RWPE2 (cell line): ENCODE results near the gene IER5.

Experiments used
- ATAC-seq: fragments of 200-7000 bp; cut with Tn5 transposase; 3 replicates; pipeline ENCODE4 v1.9.1; 2021; ENCODE audit warnings: low read depth
- DNase-seq: peaks from one replicate; pipeline ENCODE4 v3.0.0-alpha.2; 2020; ENCODE audit warnings: low spot score
- H3K27ac ChIP-seq: fragments of 450-650 bp; 2 replicates; pipeline ENCODE4 v1.5.1; 2017; ENCODE audit warnings: mild to moderate bottlenecking; ENCODE audit not compliant: poor library complexity, severe bottlenecking
- H3K27me3 ChIP-seq: fragments of 250-450 bp; sonication (Bioruptor Pico); 2 replicates; pipeline ENCODE4 v1.5.1; 2021; ENCODE audit warnings: mild to moderate bottlenecking, moderate library complexity; ENCODE audit not compliant: insufficient read depth, poor library complexity, severe bottlenecking
- H3K36me3 ChIP-seq: fragments of 250-450 bp; sonication (Bioruptor Pico); 2 replicates; pipeline ENCODE4 v1.5.1; 2020; ENCODE audit warnings: low read depth, mild to moderate bottlenecking, moderate library complexity
- H3K4me1 ChIP-seq: fragments of 250-450 bp; sonication (Bioruptor Pico); 2 replicates; pipeline ENCODE4 v1.5.1; 2021; ENCODE audit warnings: mild to moderate bottlenecking, moderate library complexity; ENCODE audit not compliant: insufficient read depth, poor library complexity, severe bottlenecking
- H3K4me3 ChIP-seq: fragments of 250-450 bp; sonication (Bioruptor Pico); 2 replicates; pipeline ENCODE4 v1.5.1; 2021; ENCODE audit warnings: mild to moderate bottlenecking, moderate library complexity; ENCODE audit not compliant: severe bottlenecking
- H3K9me3 ChIP-seq: fragments of 250-450 bp; sonication (Bioruptor Pico); 2 replicates; pipeline ENCODE4 v1.5.1; 2021; ENCODE audit warnings: mild to moderate bottlenecking, moderate library complexity; ENCODE audit not compliant: severe bottlenecking
- CTCF ChIP-seq: fragments of 450-650 bp; IDR thresholded peaks from one replicate; pipeline ENCODE4 v1.5.1; 2017; ENCODE audit warnings: mild to moderate bottlenecking, moderate library complexity; ENCODE audit not compliant: poor library complexity, severe bottlenecking

The IER5 gene

DNA sequence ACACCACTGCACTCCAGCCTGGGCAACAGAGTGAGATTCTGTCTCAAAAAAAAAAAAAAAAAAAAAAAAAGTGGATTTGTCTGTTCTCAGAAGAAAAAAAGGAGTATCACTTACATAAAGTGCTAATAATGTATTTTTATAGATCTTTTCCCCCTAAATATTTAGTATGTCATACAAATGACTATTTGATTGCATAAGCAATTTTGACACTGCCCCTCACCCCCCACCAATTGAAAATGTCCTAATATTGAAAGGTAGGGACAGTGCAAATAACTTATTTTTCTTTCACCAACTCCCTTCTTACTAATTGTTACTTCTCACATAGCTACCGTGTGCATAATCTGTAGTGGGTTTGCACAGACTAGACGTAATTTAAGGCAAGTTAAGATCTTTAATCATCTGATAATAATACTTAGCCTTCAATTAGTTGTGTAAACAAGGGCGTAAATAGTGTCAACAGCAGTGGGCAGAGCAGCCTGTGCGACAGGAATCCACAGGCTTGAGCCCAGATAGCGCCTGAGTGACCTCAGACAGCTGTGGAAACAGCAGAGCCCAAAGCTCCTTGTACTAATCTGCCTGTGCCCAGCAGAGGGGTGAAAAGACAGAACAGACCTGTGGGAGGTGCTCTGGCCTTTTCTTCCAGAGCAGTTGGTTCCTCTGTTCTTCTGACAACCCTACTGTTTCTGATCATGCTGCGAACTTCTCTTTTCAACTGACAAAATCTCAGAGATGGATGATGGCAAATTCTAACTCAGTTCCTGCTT lies 4.5 kb upstream of the IER5 start:
- Histone ChIP-seq H3K4me3 (no peak overlapping the region), H3K36me3 (no peaks in the 10 kb centered on the region), H3K27ac (no peak overlapping the region), H3K4me1 (peaks cover 14% of the 10 kb centered on the region), H3K9me3 (no peaks in the 10 kb centered on the region), H3K27me3 (no peaks in the 10 kb centered on the region)
- TF ChIP-seq CTCF: peak; percentile 31
- no peak for ATAC-seq
- no peak for DNase-seq

- Histone ChIP-seq H3K27ac (no peak overlapping the region), H3K27me3 (no peaks in the 10 kb centered on the region), H3K4me1 (peaks cover 14% of the 10 kb centered on the region), H3K36me3 (peaks cover 1% of the 10 kb centered on the region), H3K9me3 (no peaks in the 10 kb centered on the region), H3K4me3 (no peak overlapping the region)
- TF ChIP-seq CTCF: no peak
- no peak for DNase-seq
- ATAC-seq: no peak
Observed at GRCh38 chr1:181084606-181084969, 3.9 kb upstream of the IER5 start.

- peaks cover 16% of the 10 kb centered on the region for H3K36me3 ChIP-seq
- no peak overlapping the region for H3K4me3 ChIP-seq
- peaks cover 14% of the 10 kb centered on the region for H3K4me1 ChIP-seq
- DNase-seq (no peak), ATAC-seq (no peak)
- H3K27ac ChIP-seq: peak overlapping the region; percentile 97
- no peaks in the 10 kb centered on the region for H3K27me3 ChIP-seq
- TF ChIP-seq CTCF: no peak
- H3K9me3 ChIP-seq: no peaks in the 10 kb centered on the region
Observed at GRCh38 chr1:181086091-181086490, 2.4 kb upstream of the IER5 start.

- no peak overlapping the region for H3K4me3 ChIP-seq
- ATAC-seq (peak; percentile 49), DNase-seq (no peak)
- H3K27me3 ChIP-seq: no peaks in the 10 kb centered on the region
- H3K9me3 ChIP-seq: no peaks in the 10 kb centered on the region
- H3K4me1 ChIP-seq: peaks cover 15% of the 10 kb centered on the region
- TF ChIP-seq CTCF: no peak
- peak overlapping the region; percentile 97 for H3K27ac ChIP-seq
- H3K36me3 ChIP-seq: peaks cover 25% of the 10 kb centered on the region
Observed at GRCh38 chr1:181086926-181087325, 1.6 kb upstream of the IER5 start.

GRCh38 chr1:181087400-181087901 lies 1.0 kb upstream of the IER5 start:
- Histone ChIP-seq H3K27ac (peak overlapping the region; percentile 97), H3K9me3 (no peaks in the 10 kb centered on the region), H3K36me3 (peaks cover 30% of the 10 kb centered on the region), H3K4me1 (peaks cover 20% of the 10 kb centered on the region), H3K4me3 (peak overlapping the region; percentile 75), H3K27me3 (no peaks in the 10 kb centered on the region)
- DNase-seq (no peak), ATAC-seq (no peak)
- no peak for TF ChIP-seq CTCF
